Endothelial cell of umbilical vein (primary cell): ENCODE measurements around the gene CAMK2D. TPM values are rescaled to one million over a fixed set of nuclear protein-coding genes. Genes with fewer than 3 reads are reported as not detected.
"Not testable (repeated sequence)": the region's sequence is repeated elsewhere in the genome, so short reads cannot be mapped to it uniquely, and the experiment has no call there.

Source experiments
- BruUV-seq: library from RNA; stranded (reverse); fragments of 400-500 nt; replicated peaks from 2 replicates; lab custom pipeline; 2021; lab: Mats Ljungman, UMichigan
- CTCF ChIA-PET: fragments of 300-600, 350-600 bp; sonication (Branson Sonifier 250); formaldehyde crosslinking; loops from one replicate; lab custom pipeline; 2021; ENCODE audit warnings: antibody characterized with exemption, inconsistent platforms; lab: Charles Lee
- POLR2A ChIA-PET: fragments of 300-600, 350-600 bp; sonication (Branson Sonifier 250); formaldehyde crosslinking; loops from one replicate; lab custom pipeline; 2021; ENCODE audit warnings: antibody characterized with exemption, inconsistent platforms; lab: Charles Lee
- DNase-seq: peaks from one replicate; pipeline ENCODE4 v3.0.0-alpha.2; 2011; ENCODE audit warnings: low read depth, low spot score
- FAIRE-seq: peaks from 2 replicates; lab custom pipeline; 2011; peaks lifted over from hg19 to GRCh38; lab: Jason Lieb, UNC
- H2AFZ ChIP-seq: 2 replicates; pipeline ENCODE4 v1.6.0; 2012; ENCODE audit warnings: low read depth, low read length, control low read depth, inconsistent platforms
- H3K27ac ChIP-seq: 2 replicates; pipeline ENCODE4 v1.5.1; 2011; ENCODE audit warnings: low read depth, mild to moderate bottlenecking, control low read depth, low read length, moderate library complexity; ENCODE audit not compliant: insufficient read depth
- H3K27me3 ChIP-seq, 2 experiments: 2 replicates each; pipeline versions ENCODE4 v1.6.0 to v1.6.1; 2011; ENCODE audit warnings: low read length in 2 of 2, mixed read lengths in 1 of 2; ENCODE audit not compliant: control insufficient read depth in 2 of 2, insufficient read depth in 2 of 2
- H3K36me3 ChIP-seq, 2 experiments: 2 replicates in 1 of 2; 3 replicates in 1 of 2; pipeline ENCODE4 v1.5.1; 2011; ENCODE audit warnings: low read length in 2 of 2, mild to moderate bottlenecking in 1 of 2, moderate library complexity in 1 of 2; ENCODE audit not compliant: control insufficient read depth in 2 of 2, insufficient read depth in 2 of 2; ENCODE audit errors: extremely low read depth in 1 of 2
- H3K4me1 ChIP-seq: 3 replicates; pipeline ENCODE4 v1.5.1; 2011; ENCODE audit warnings: mild to moderate bottlenecking, low read length; ENCODE audit not compliant: control insufficient read depth, insufficient read depth; ENCODE audit errors: extremely low read depth
- H3K4me2 ChIP-seq: 2 replicates; pipeline ENCODE4 v1.6.1; 2011; ENCODE audit warnings: low read length, control low read depth, mixed read lengths; ENCODE audit not compliant: insufficient read depth
- H3K4me3 ChIP-seq, 3 experiments: fragments of 200-600 bp in 1 of 3; sonication (generic), shearing (Covaris generic) in 1 of 3; replicated peaks in 1 of 3; 2 replicates each; pipeline ENCODE4 v1.5.1; 2011 to 2016; ENCODE audit warnings: control low read depth in 3 of 3, low read length in 3 of 3, mild to moderate bottlenecking in 2 of 3, inconsistent platforms in 1 of 3, low read depth in 1 of 3, moderate library complexity in 1 of 3; ENCODE audit not compliant: insufficient read depth in 1 of 3
- H3K79me2 ChIP-seq: 2 replicates; pipeline ENCODE4 v1.6.0; 2012; ENCODE audit warnings: low read length, inconsistent platforms; ENCODE audit not compliant: control insufficient read depth, insufficient read depth
- H3K9ac ChIP-seq: replicated peaks from 2 replicates; pipeline ENCODE3; 2011; ENCODE audit warnings: low read length, control low read depth; ENCODE audit not compliant: insufficient read depth; ENCODE audit errors: extremely low read depth
- H3K9me1 ChIP-seq: replicated peaks from 3 replicates; pipeline ENCODE4 v1.6.0; 2011; ENCODE audit warnings: mild to moderate bottlenecking, low read length; ENCODE audit not compliant: control insufficient read depth, insufficient read depth; ENCODE audit errors: extremely low read depth
- H3K9me3 ChIP-seq: replicated peaks from 2 replicates; pipeline ENCODE4 v1.5.1; 2012; ENCODE audit warnings: low read length, inconsistent platforms; ENCODE audit not compliant: control insufficient read depth, insufficient read depth
- H4K20me1 ChIP-seq: replicated peaks from 2 replicates; pipeline ENCODE3; 2011; ENCODE audit warnings: mild to moderate bottlenecking, low read length; ENCODE audit not compliant: control insufficient read depth, insufficient read depth; ENCODE audit errors: extremely low read depth
- EZH2 ChIP-seq: IDR thresholded peaks from 2 replicates; pipeline ENCODE4 v1.6.1; 2012; ENCODE audit warnings: borderline replicate concordance, low read depth, mild to moderate bottlenecking, moderate library complexity, low read length, inconsistent platforms; ENCODE audit not compliant: severe bottlenecking
- FOS ChIP-seq: IDR thresholded peaks from 2 replicates; pipeline ENCODE4 v1.6.1; 2011; ENCODE audit warnings: mild to moderate bottlenecking, low read length, moderate library complexity, borderline replicate concordance; ENCODE audit not compliant: insufficient read depth
- GATA2 ChIP-seq: IDR thresholded peaks from 2 replicates; pipeline ENCODE4 v1.7.0; 2011; ENCODE audit warnings: low read depth, mild to moderate bottlenecking, moderate library complexity, mixed read lengths, low read length; ENCODE audit not compliant: insufficient read length, insufficient read depth
- JUN ChIP-seq: IDR thresholded peaks from 2 replicates; pipeline ENCODE4 v1.6.1; 2011; ENCODE audit warnings: borderline replicate concordance, low read depth; ENCODE audit not compliant: insufficient read length, insufficient read depth
- MYC ChIP-seq: IDR thresholded peaks from one replicate; pipeline ENCODE4 v1.6.1; 2011; ENCODE audit warnings: mild to moderate bottlenecking, low read depth, low read length
- dilution Hi-C: fragments of 300-500 bp; cut with MboI; formaldehyde crosslinking; loops from one replicate; pipeline ENCODE4 v1.15.0; 2019; ENCODE audit warnings: low sequenced_read_pairs; ENCODE audit not compliant: extremely low pct_ligation_motif_present
- intact Hi-C: fragments of 100-400 bp; cut with micrococcal nuclease; formaldehyde crosslinking; loops from one replicate; pipeline ENCODE4 v1.10.0; 2022
- polyA plus RNA-seq, 4 experiments: library from polyadenylated mRNA; depleted of rRNA in 3 of 4; stranded (reverse) in 3 of 4; unstranded in 1 of 4; fragments of >200 nt; gene quantifications; 2 replicates each; pipeline versions ENCODE4 v1.2.1 to v1.2.3, GENCODE V29; 2011 to 2012; ENCODE audit warnings: missing spikeins in 1 of 4
- total RNA-seq: library from RNA; stranded (reverse); gene quantifications from 2 replicates; pipeline ENCODE4 v1.2.3, GENCODE V29; 2021
- TF ChIP-seq, protein P1 (sequence below), 2 donors: IDR thresholded peaks; 1 replicate in 1 of 2; 2 replicates in 1 of 2; pipeline ENCODE4 v1.5.1; 2011; ENCODE audit warnings: low read length in 2 of 2, mild to moderate bottlenecking in 2 of 2, moderate library complexity in 2 of 2, control low read depth in 1 of 2, inconsistent platforms in 1 of 2, low read depth in 1 of 2; ENCODE audit not compliant: insufficient read depth in 1 of 2; ENCODE audit errors: extremely low read depth in 1 of 2
- TF ChIP-seq, protein P2 (sequence below): IDR thresholded peaks from 2 replicates; pipeline ENCODE4 v1.6.1; 2011; ENCODE audit not compliant: insufficient read depth, insufficient read length

CAMK2D gene
- total and polyA plus RNA-seq, 2 donors (not counting 3 experiments of a cell fraction or from before 2014, with no cell fraction given): 10.4 to 30.7 TPM

- Histone ChIP-seq H3K9me1 (no peaks in the 10 kb centered on the region), H3K4me2 (no peak overlapping the region), H3K79me2 (no peaks in the 10 kb centered on the region), H3K4me3 (no peak overlapping the region), H3K4me1 (no peaks in the 10 kb centered on the region), H3K36me3 (no peaks in the 10 kb centered on the region), H3K27ac (no peak overlapping the region), H4K20me1 (no peaks in the 10 kb centered on the region), H3K9ac (no peak overlapping the region), H3K27me3 (no peaks in the 10 kb centered on the region), H3K9me3 (no peaks in the 10 kb centered on the region), H2AFZ (no peak overlapping the region)
- CTCF ChIA-PET: no interaction called here
- no peak for DNase-seq
- POLR2A ChIA-PET: no interaction called here
- no peak for FAIRE-seq
- no peak for TF ChIP-seq GATA2
- dilution Hi-C loops: no loop called here
- no TSS peak for BruUV-seq
- intact Hi-C loops: no loop called here
Measured at GRCh38 chr4:113708250-113708649, 53.3 kb downstream of the CAMK2D start.

DNA sequence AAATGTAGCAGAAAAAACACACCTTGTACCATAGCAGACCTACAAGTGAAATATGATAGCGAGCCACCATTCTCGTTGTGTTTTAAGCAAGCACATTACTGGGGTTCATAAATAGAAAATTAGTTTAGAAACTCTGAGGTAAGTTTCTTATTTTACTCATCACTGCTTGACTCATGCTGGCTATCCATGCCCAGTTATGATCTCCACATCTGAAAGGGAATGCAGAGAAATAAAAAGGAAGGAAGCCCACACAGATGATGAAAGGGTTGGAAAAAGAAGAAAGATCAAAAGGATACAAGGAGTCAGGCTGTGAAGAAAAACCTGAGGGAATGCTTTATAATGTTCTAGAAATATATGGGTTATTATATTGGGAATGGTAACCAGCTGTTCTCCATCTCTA is 54.5 kb downstream of the CAMK2D start:
- no peaks in the 10 kb centered on the region for H3K36me3 ChIP-seq
- no peak overlapping the region for H3K27ac ChIP-seq
- intact Hi-C loops (no loop called here), dilution Hi-C loops (no loop called here)
- no peaks in the 10 kb centered on the region for H3K4me1 ChIP-seq
- H3K9ac ChIP-seq: no peak overlapping the region
- H3K4me2 ChIP-seq: no peak overlapping the region
- TF ChIP-seq, protein P1, sequence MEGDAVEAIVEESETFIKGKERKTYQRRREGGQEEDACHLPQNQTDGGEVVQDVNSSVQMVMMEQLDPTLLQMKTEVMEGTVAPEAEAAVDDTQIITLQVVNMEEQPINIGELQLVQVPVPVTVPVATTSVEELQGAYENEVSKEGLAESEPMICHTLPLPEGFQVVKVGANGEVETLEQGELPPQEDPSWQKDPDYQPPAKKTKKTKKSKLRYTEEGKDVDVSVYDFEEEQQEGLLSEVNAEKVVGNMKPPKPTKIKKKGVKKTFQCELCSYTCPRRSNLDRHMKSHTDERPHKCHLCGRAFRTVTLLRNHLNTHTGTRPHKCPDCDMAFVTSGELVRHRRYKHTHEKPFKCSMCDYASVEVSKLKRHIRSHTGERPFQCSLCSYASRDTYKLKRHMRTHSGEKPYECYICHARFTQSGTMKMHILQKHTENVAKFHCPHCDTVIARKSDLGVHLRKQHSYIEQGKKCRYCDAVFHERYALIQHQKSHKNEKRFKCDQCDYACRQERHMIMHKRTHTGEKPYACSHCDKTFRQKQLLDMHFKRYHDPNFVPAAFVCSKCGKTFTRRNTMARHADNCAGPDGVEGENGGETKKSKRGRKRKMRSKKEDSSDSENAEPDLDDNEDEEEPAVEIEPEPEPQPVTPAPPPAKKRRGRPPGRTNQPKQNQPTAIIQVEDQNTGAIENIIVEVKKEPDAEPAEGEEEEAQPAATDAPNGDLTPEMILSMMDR (IDR thresholded peaks at IDR 0.05; ENCODE audit: extremely low read depth in 1 of 2, insufficient read depth in 1 of 2, low read depth in 1 of 2, low read length in 2 of 2): no peak
- TF ChIP-seq EZH2: no peak
- TF ChIP-seq GATA2: no peak
- no peak for TF ChIP-seq JUN
- no peak for TF ChIP-seq MYC
- TF ChIP-seq, protein P2, sequence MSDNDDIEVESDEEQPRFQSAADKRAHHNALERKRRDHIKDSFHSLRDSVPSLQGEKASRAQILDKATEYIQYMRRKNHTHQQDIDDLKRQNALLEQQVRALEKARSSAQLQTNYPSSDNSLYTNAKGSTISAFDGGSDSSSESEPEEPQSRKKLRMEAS: no peak
- TF ChIP-seq FOS: no peak
- H3K27me3 ChIP-seq: no peaks in the 10 kb centered on the region
- H3K9me3 ChIP-seq: no peaks in the 10 kb centered on the region
- POLR2A ChIA-PET: no interaction called here
- H4K20me1 ChIP-seq: no peaks in the 10 kb centered on the region
- no peak overlapping the region for H3K4me3 ChIP-seq
- no peak overlapping the region for H2AFZ ChIP-seq
- H3K79me2 ChIP-seq: no peaks in the 10 kb centered on the region
- CTCF ChIA-PET: no interaction called here
- no peak for FAIRE-seq
- DNase-seq: no peak
- H3K9me1 ChIP-seq: no peaks in the 10 kb centered on the region
- BruUV-seq: no TSS peak

- FAIRE-seq, H3K27me3 ChIP-seq, H2AFZ ChIP-seq, H3K9me1 ChIP-seq, H3K79me2 ChIP-seq, H3K9me3 ChIP-seq, H3K27ac ChIP-seq, POLR2A ChIA-PET, H3K4me3 ChIP-seq, H3K36me3 ChIP-seq, H3K9ac ChIP-seq, H3K4me2 ChIP-seq, DNase-seq, BruUV-seq, intact Hi-C loops, H4K20me1 ChIP-seq, H3K4me1 ChIP-seq, dilution Hi-C loops: not testable (repeated sequence)
- CTCF ChIA-PET: interaction anchor here (1.5 kb wide), 1 partner anchor 16 kb away, joined by 3 read pairs; no protein-coding TSS in a partner anchor
Measured at GRCh38 chr4:113705097-113705496, 56.4 kb downstream of the CAMK2D start.
